Effector memory CD8-positive, alpha-beta T cell (primary cell): ENCODE data around the gene IST1.
A peak's percentile ranks its signal among the peaks of the same experiment; 100 is the strongest.
"Not testable (repeated sequence)": the region's sequence is repeated elsewhere in the genome, so short reads cannot be mapped to it uniquely, and the experiment has no call there.

Source experiments
- ATAC-seq: fragments of 150-1000 bp; cut with Tn5 transposase; replicated peaks from 2 replicates; pipeline ENCODE4 v1.10.0; 2021; ENCODE audit warnings: mild to moderate bottlenecking, moderate library complexity
- DNase-seq, 3 experiments: peaks; one replicate each; pipeline ENCODE4 v3.0.0; 2021
- H3K27ac Mint-ChIP-seq, 2 donors: one replicate each; pipeline ENCODE4 v1.8.0; 2022; ENCODE audit warnings: mild to moderate bottlenecking in 2 of 2, mixed read lengths in 2 of 2, moderate library complexity in 2 of 2
- H3K27me3 Mint-ChIP-seq, 2 donors: one replicate each; pipeline ENCODE4 v1.8.0; 2022; ENCODE audit warnings: mixed read lengths in 2 of 2
- H3K36me3 Mint-ChIP-seq: one replicate; pipeline ENCODE4 v1.8.0; 2022; ENCODE audit warnings: mild to moderate bottlenecking, moderate library complexity, mixed read lengths; ENCODE audit not compliant: insufficient read depth
- H3K4me1 Mint-ChIP-seq, 2 donors: one replicate each; pipeline ENCODE4 v1.8.0; 2022; ENCODE audit warnings: low read depth in 2 of 2, mixed read lengths in 2 of 2
- H3K4me3 Mint-ChIP-seq, 2 donors: one replicate each; pipeline ENCODE4 v1.8.0; 2022; ENCODE audit warnings: mild to moderate bottlenecking in 2 of 2, mixed read lengths in 2 of 2, moderate library complexity in 2 of 2
- H3K9me3 Mint-ChIP-seq, 2 donors: one replicate each; pipeline ENCODE4 v1.8.0; 2022; ENCODE audit warnings: mixed read lengths in 2 of 2

Gene IST1

GRCh38 chr16:71889147-71889546, 6.2 kb upstream of the IST1 start:
- H3K4me3 Mint-ChIP-seq = no peak overlapping the region
- H3K27ac Mint-ChIP-seq = no peak overlapping the region
- peaks cover 11 to 18% of the 10 kb centered on the region in 2 donors for H3K4me1 Mint-ChIP-seq
- no peaks in the 10 kb centered on the region for H3K9me3 Mint-ChIP-seq
- H3K36me3 Mint-ChIP-seq = peaks cover 16% of the 10 kb centered on the region
- DNase-seq (no peak), ATAC-seq (no peak)
- H3K27me3 Mint-ChIP-seq = no peaks in the 10 kb centered on the region

GRCh38 chr16:71893888-71894228, 1.5 kb upstream of the IST1 start:
- no peak for ATAC-seq
- no peak for DNase-seq

GRCh38 chr16:71894229-71894920, 956 bp upstream of the IST1 start:
- peak; percentile 13 for ATAC-seq
- H3K27me3 Mint-ChIP-seq = no peaks in the 10 kb centered on the region
- DNase-seq = peak; percentile 4 to 26 (median 16)

More at GRCh38 chr16:71893888-71894228, 1.5 kb upstream of the IST1 start:
- Mint-ChIP-seq H3K36me3 (peaks cover 39% of the 10 kb centered on the region), H3K27ac (peak overlapping the region; percentile 98), H3K4me3 (peak overlapping the region; percentile 98), H3K27me3 (no peaks in the 10 kb centered on the region), H3K9me3 (no peaks in the 10 kb centered on the region), H3K4me1 (peaks cover 17 to 19% of the 10 kb centered on the region in 2 donors)

GRCh38 chr16:71895679-71896365, 491 bp downstream of the IST1 start:
- H3K27me3 Mint-ChIP-seq = no peaks in the 10 kb centered on the region
- H3K4me3 Mint-ChIP-seq = peak overlapping the region; percentile 98
- DNase-seq (peak in 1 of 3 experiments; percentile 6), ATAC-seq (peak; percentile 11)
- peaks cover 23 to 27% of the 10 kb centered on the region in 2 donors for H3K4me1 Mint-ChIP-seq
- H3K36me3 Mint-ChIP-seq = peaks cover 53% of the 10 kb centered on the region
- H3K9me3 Mint-ChIP-seq = no peaks in the 10 kb centered on the region
- H3K27ac Mint-ChIP-seq = peak overlapping the region; percentile 98

More at GRCh38 chr16:71894229-71894920, 956 bp upstream of the IST1 start:
- H3K9me3 Mint-ChIP-seq = no peaks in the 10 kb centered on the region
- peak overlapping the region; percentile 98 for H3K4me3 Mint-ChIP-seq
- peaks cover 44% of the 10 kb centered on the region for H3K36me3 Mint-ChIP-seq
- H3K4me1 Mint-ChIP-seq = peaks cover 21 to 22% of the 10 kb centered on the region in 2 donors
- H3K27ac Mint-ChIP-seq = peak overlapping the region; percentile 98

- Mint-ChIP-seq H3K4me1 (peaks cover 31 to 32% of the 10 kb centered on the region in 2 donors), H3K27me3 (no peaks in the 10 kb centered on the region), H3K36me3 (peaks cover 53% of the 10 kb centered on the region)
Measured at GRCh38 chr16:71896764-71897368, 1.5 kb downstream of the IST1 start.

GRCh38 chr16:71899171-71899570, 3.8 kb downstream of the IST1 start:
- H3K4me1 Mint-ChIP-seq = peaks cover 41 to 46% of the 10 kb centered on the region in 2 donors
- H3K27me3 Mint-ChIP-seq = no peaks in the 10 kb centered on the region
- H3K27ac Mint-ChIP-seq = peak overlapping the region; percentile 27 to 85
- ATAC-seq (no peak), DNase-seq (no peak)
- H3K9me3 Mint-ChIP-seq = no peaks in the 10 kb centered on the region
- H3K4me3 Mint-ChIP-seq = peak overlapping the region; percentile 68 to 98
- peaks cover 49% of the 10 kb centered on the region for H3K36me3 Mint-ChIP-seq

More at GRCh38 chr16:71896764-71897368, 1.5 kb downstream of the IST1 start:
- H3K4me3 Mint-ChIP-seq = peak overlapping the region; percentile 98
- H3K9me3 Mint-ChIP-seq = no peaks in the 10 kb centered on the region
- ATAC-seq (no peak), DNase-seq (no peak)
- H3K27ac Mint-ChIP-seq = peak overlapping the region; percentile 98

GRCh38 chr16:71902656-71903365, 7.5 kb downstream of the IST1 start:
- Mint-ChIP-seq H3K4me1 (peaks cover 51 to 61% of the 10 kb centered on the region in 2 donors), H3K9me3 (no peaks in the 10 kb centered on the region), H3K36me3 (peaks cover 43% of the 10 kb centered on the region), H3K27me3 (no peaks in the 10 kb centered on the region), H3K27ac (peak overlapping the region in 1 of 2 donors; percentile 59), H3K4me3 (peak overlapping the region; percentile 5 to 83)
- DNase-seq (no peak), ATAC-seq (no peak)

- Mint-ChIP-seq H3K36me3 (peaks cover 42% of the 10 kb centered on the region), H3K4me3 (peak overlapping the region in 1 of 2 donors; percentile 83), H3K27ac (peak overlapping the region in 1 of 2 donors; percentile 88), H3K4me1 (peaks cover 53 to 69% of the 10 kb centered on the region in 2 donors), H3K9me3 (no peaks in the 10 kb centered on the region), H3K27me3 (no peaks in the 10 kb centered on the region)
- DNase-seq (no peak), ATAC-seq (no peak)
Measured at GRCh38 chr16:71903608-71904007, 8.3 kb downstream of the IST1 start.

- H3K27me3 Mint-ChIP-seq = no peaks in the 10 kb centered on the region
- DNase-seq = no peak
- no peak for ATAC-seq
- H3K27ac Mint-ChIP-seq = peak overlapping the region; percentile 85 to 88
- H3K9me3 Mint-ChIP-seq = no peaks in the 10 kb centered on the region
- H3K4me3 Mint-ChIP-seq = peak overlapping the region in 1 of 2 donors; percentile 83
- H3K4me1 Mint-ChIP-seq = peaks cover 58 to 72% of the 10 kb centered on the region in 2 donors
- H3K36me3 Mint-ChIP-seq = peaks cover 42% of the 10 kb centered on the region
Measured at GRCh38 chr16:71904239-71904638, 8.9 kb downstream of the IST1 start.

GRCh38 chr16:71905765-71906164, 10.4 kb downstream of the IST1 start:
- Mint-ChIP-seq H3K4me3 (peak overlapping the region; percentile 22 to 83), H3K36me3 (peaks cover 41% of the 10 kb centered on the region), H3K27ac (peak overlapping the region; percentile 21 to 93), H3K4me1 (peaks cover 58 to 80% of the 10 kb centered on the region in 2 donors)
- peak; percentile 58 for ATAC-seq
- not testable (repeated sequence) for DNase-seq, H3K27me3 Mint-ChIP-seq, H3K9me3 Mint-ChIP-seq

GRCh38 chr16:71911121-71911520, 15.8 kb downstream of the IST1 start:
- Mint-ChIP-seq H3K4me3 (peak overlapping the region in 1 of 2 donors; percentile 15), H3K4me1 (peaks cover 61 to 78% of the 10 kb centered on the region in 2 donors), H3K27me3 (no peaks in the 10 kb centered on the region), H3K9me3 (no peaks in the 10 kb centered on the region), H3K36me3 (peaks cover 54% of the 10 kb centered on the region), H3K27ac (peak overlapping the region in 1 of 2 donors; percentile 35)
- ATAC-seq (no peak), DNase-seq (no peak)

- ATAC-seq (no peak), DNase-seq (no peak)
- Mint-ChIP-seq H3K27ac (peak overlapping the region; percentile 53 to 54), H3K4me3 (peak overlapping the region in 1 of 2 donors; percentile 62), H3K27me3 (no peaks in the 10 kb centered on the region), H3K36me3 (peaks cover 60% of the 10 kb centered on the region), H3K4me1 (peaks cover 56 to 81% of the 10 kb centered on the region in 2 donors), H3K9me3 (no peaks in the 10 kb centered on the region)
Measured at GRCh38 chr16:71912534-71913275, 17.4 kb downstream of the IST1 start.
